ENCODE results near the gene CMSS1. TPM values are rescaled to one million over a fixed set of nuclear protein-coding genes. Genes with fewer than 3 reads are reported as not detected.
A peak's percentile ranks its signal among the peaks of the same experiment; 100 is the strongest.

The CMSS1 gene
- total RNA-seq, 4 donors from 2014 or later = 23.2 to 89.5 (median 67.6) TPM

DNA sequence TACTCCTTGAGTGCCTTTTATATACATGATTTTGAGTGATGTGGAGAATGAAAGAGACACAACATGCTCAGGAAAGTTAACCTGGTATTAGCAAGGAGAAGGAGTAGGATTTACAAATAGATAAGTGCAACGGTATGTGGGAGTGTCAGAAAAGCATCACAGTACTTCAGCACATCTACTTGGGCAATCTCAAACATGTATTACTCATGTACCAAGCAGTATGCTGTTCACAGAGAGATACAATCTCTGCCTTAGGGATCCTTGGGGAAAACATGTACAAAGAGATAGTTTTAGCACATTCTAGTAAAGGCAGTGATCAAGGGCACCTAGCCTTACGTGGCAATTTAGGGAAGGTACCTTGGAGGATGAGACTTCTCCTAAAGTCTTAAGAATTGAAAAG is 150.1 kb downstream of the CMSS1 start:
- intact Hi-C loops (cut with DNase I; ENCODE audit: low total_unique reads) (loop anchor here (10.0 kb wide), 1 partner anchor 297 kb away; the partner anchor contains the start of gene TBC1D23), in situ Hi-C loops (cut with MboI; ENCODE audit: low sequenced_read_pairs in 4 of 4) (no loop called here)
- no peaks in the 10 kb centered on the region for H3K9me3 ChIP-seq
- DNase-seq = no peak
- H3K27ac ChIP-seq = peak overlapping the region; percentile 75 to 84 (median 81)
- no peaks in the 10 kb centered on the region for H3K36me3 ChIP-seq
- ATAC-seq = peak; percentile 49 to 53
- H3K27me3 ChIP-seq = no peaks in the 10 kb centered on the region
- no peak overlapping the region for H3K4me3 ChIP-seq
- TF ChIP-seq, protein P1, sequence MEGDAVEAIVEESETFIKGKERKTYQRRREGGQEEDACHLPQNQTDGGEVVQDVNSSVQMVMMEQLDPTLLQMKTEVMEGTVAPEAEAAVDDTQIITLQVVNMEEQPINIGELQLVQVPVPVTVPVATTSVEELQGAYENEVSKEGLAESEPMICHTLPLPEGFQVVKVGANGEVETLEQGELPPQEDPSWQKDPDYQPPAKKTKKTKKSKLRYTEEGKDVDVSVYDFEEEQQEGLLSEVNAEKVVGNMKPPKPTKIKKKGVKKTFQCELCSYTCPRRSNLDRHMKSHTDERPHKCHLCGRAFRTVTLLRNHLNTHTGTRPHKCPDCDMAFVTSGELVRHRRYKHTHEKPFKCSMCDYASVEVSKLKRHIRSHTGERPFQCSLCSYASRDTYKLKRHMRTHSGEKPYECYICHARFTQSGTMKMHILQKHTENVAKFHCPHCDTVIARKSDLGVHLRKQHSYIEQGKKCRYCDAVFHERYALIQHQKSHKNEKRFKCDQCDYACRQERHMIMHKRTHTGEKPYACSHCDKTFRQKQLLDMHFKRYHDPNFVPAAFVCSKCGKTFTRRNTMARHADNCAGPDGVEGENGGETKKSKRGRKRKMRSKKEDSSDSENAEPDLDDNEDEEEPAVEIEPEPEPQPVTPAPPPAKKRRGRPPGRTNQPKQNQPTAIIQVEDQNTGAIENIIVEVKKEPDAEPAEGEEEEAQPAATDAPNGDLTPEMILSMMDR (IDR thresholded peaks at IDR 0.05 in 4 of 5, conservative IDR thresholded peaks at IDR 0.05 in 1 of 5) = no peak
- TF ChIP-seq POLR2A (IDR thresholded peaks at IDR 0.05) = no peak
- peaks cover 75 to 87% of the 10 kb centered on the region in 2 donors for H3K4me1 ChIP-seq

DNA sequence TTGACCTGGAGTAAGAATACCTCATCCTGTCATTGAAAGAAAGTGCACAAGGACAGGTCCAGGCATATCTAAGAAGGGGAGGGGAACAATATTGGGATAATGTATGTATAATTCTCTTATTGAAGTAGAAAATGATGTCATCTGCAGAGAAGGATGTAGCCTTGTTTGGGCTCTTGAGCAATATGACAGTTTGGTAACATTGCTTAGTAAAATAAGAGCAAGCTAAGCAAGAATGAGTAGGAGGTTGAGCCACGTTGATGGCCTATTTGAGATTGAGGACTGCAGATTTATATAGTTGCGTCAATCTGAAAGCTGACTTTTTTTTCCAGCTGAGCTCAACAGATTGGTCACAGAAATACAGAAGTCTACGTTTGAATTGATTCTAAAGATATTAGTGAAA is 151.5 kb downstream of the CMSS1 start:
- ATAC-seq (no peak), DNase-seq (no peak)
- Histone ChIP-seq H3K4me3 (no peak overlapping the region), H3K27ac (peak overlapping the region; percentile 75 to 84 (median 81)), H3K36me3 (no peaks in the 10 kb centered on the region), H3K27me3 (no peaks in the 10 kb centered on the region), H3K4me1 (peaks cover 81 to 83% of the 10 kb centered on the region in 2 donors), H3K9me3 (no peaks in the 10 kb centered on the region)
- in situ Hi-C loops (cut with MboI; ENCODE audit: low sequenced_read_pairs in 4 of 4) (no loop called here), intact Hi-C loops (cut with DNase I; ENCODE audit: low total_unique reads) (loop anchor here (10.0 kb wide), 1 partner anchor 296 kb away; the partner anchor contains the start of gene TBC1D23)
- no peak for TF ChIP-seq POLR2A (IDR thresholded peaks at IDR 0.05)
- TF ChIP-seq, protein P1 (IDR thresholded peaks at IDR 0.05 in 4 of 5, conservative IDR thresholded peaks at IDR 0.05 in 1 of 5) = no peak

DNA sequence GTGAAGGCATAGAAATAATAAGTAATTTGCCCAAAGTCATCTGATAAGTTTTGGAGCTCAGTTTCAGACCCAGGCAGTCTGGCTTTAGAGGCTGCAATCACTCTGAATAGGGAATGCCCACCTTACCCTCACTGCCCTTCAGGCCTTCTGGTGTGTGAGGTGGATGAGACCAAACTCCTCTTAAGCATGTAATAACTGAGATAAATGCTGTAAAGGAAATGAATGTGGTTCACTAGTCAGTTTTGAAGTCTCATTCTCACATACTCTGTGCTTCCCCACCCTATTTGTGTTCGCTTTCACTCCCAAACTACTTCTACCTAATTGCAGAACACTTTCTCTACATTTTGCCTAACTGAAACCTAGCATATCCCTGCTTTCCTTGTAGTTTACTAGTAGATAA is 152.5 kb downstream of the CMSS1 start:
- Histone ChIP-seq H3K4me1 (peaks cover 75 to 82% of the 10 kb centered on the region in 2 donors), H3K36me3 (no peaks in the 10 kb centered on the region), H3K4me3 (no peak overlapping the region), H3K27me3 (no peaks in the 10 kb centered on the region), H3K9me3 (no peaks in the 10 kb centered on the region), H3K27ac (peak overlapping the region; percentile 75 to 84 (median 81))
- intact Hi-C loops (cut with DNase I; ENCODE audit: low total_unique reads) = loop anchor here (5.0 kb wide), 2 partner anchors 57 to 142 kb away; partner anchors contain the start of gene FILIP1L
- in situ Hi-C loops (cut with MboI; ENCODE audit: low sequenced_read_pairs in 4 of 4) = no loop called here
- no peak for TF ChIP-seq POLR2A (IDR thresholded peaks at IDR 0.05)
- TF ChIP-seq, protein P1 (IDR thresholded peaks at IDR 0.05 in 4 of 5, conservative IDR thresholded peaks at IDR 0.05 in 1 of 5) = no peak
- no peak for ATAC-seq
- DNase-seq = no peak

DNA sequence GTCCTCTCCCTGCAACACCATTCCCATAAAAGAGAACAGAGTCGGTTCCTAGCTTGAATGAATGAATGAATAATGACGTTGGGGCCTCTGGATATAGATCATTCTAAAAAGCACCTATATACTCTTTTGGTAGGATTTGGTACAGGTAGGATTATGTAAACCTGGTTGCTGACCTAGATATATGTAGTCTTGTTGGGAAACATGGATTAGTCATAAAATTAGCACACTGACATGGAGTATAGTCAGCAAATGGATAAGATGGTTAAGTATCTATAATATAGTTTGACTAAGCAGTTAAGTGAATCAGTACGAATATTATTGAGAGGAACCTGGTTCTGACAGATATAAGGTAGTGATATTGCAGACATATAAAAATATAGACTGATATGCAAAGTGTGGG is 154.1 kb downstream of the CMSS1 start:
- ATAC-seq (peak in 1 of 2 donors; percentile 37), DNase-seq (no peak)
- H3K27ac ChIP-seq = peak overlapping the region; percentile 74 to 84 (median 77)
- in situ Hi-C loops (cut with MboI; ENCODE audit: low sequenced_read_pairs in 4 of 4) (no loop called here), intact Hi-C loops (cut with DNase I; ENCODE audit: low total_unique reads) (loop anchor here (5.0 kb wide), 2 partner anchors 56 to 141 kb away; partner anchors contain the start of gene FILIP1L)
- H3K4me3 ChIP-seq = no peak overlapping the region
- H3K36me3 ChIP-seq = no peaks in the 10 kb centered on the region
- H3K27me3 ChIP-seq = no peaks in the 10 kb centered on the region
- peaks cover 59 to 66% of the 10 kb centered on the region in 2 donors for H3K4me1 ChIP-seq
- H3K9me3 ChIP-seq = no peaks in the 10 kb centered on the region
- TF ChIP-seq, protein P1 (IDR thresholded peaks at IDR 0.05 in 4 of 5, conservative IDR thresholded peaks at IDR 0.05 in 1 of 5) = no peak
- TF ChIP-seq POLR2A (IDR thresholded peaks at IDR 0.05) = no peak
